ENCODE data around the gene UBE2E2.

Gene UBE2E2

DNA sequence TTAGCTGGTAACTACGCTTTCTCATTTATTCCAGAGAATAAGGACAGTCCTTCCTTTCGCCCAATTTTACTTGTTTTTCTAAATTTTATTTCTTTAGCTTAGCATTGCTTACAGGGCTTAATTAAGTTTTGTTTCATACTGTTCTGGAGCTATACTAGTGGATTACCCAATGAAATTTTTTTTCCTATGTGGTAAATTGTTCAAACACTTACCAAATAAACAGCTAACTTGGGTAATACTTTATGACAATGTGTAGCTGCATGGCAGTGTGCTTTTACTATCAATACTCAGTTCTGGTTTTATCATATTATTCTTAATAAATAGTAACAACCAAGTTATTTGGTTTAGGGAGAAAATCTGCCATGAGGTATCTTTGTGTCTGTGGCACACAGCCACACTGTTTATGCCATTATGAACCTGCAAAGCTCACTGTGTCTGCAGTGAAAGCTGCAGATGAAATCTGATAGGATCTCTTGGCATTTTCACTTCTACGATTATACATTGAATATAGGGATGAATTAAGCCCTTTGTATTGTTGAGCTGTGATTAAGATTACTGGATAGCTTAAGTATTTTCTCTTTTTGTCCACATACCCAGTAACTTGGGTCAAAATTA lies 37.2 kb downstream of the UBE2E2 start:
- no peaks in the 10 kb centered on the region for H3K9me3 ChIP-seq (ENCODE audit: control insufficient read depth, insufficient read depth, low read length)
- H3K9ac ChIP-seq (ENCODE audit: low read depth, low read length): no peak overlapping the region
- H3K36me3 ChIP-seq (ENCODE audit: insufficient read depth, low read length): no peaks in the 10 kb centered on the region
- H3K4me1 ChIP-seq (ENCODE audit: insufficient read depth, low read length): peaks cover 8% of the 10 kb centered on the region; the same call in 1 of the 2 replicates

DNA sequence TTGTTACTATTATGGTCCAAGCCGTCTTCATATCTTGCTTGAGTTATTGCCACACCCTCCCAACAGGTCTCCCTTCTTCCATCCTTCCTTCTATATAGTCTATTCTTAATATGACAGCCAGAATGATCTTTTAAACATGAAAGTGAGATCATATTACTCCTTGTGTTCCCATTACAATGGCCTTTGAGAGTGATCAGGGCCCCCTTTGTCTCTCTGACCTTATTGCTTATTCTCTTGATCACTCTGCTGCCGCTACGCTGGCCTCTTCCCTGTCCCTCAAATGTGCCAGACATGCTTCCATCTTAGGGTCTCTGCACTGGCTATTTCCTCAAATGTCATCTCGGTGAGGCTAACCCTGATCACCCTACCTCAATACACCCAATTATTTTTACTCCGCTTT lies 38.1 kb downstream of the UBE2E2 start:
- H3K4me1 ChIP-seq (ENCODE audit: insufficient read depth, low read length): peaks cover 8% of the 10 kb centered on the region; the same call in 1 of the 2 replicates
- no peaks in the 10 kb centered on the region for H3K36me3 ChIP-seq (ENCODE audit: insufficient read depth, low read length)
- no peaks in the 10 kb centered on the region for H3K9me3 ChIP-seq (ENCODE audit: control insufficient read depth, insufficient read depth, low read length)
- no peak overlapping the region for H3K9ac ChIP-seq (ENCODE audit: low read depth, low read length)

DNA sequence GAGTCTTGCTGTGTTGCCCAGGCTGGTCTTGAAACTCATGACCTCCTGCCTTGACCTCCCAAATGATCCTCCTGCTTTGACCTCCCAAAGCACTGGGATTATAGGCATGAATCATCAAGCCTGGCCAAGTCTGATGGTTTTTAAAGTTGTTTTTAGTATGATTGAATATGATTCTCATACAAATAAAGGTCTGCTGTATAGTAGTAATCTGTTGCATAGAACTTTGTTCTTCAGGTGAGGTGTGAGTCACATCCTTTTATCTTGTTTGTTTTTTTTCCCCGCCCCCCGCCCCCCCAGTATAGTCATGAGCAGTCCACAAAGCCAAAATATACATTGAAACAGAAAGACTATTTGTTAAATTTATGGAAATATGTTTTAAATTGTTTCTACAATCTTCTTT lies 39.0 kb downstream of the UBE2E2 start:
- H3K36me3 ChIP-seq (ENCODE audit: insufficient read depth, low read length): no peaks in the 10 kb centered on the region
- H3K9me3 ChIP-seq (ENCODE audit: control insufficient read depth, insufficient read depth, low read length): no peaks in the 10 kb centered on the region
- H3K9ac ChIP-seq (ENCODE audit: low read depth, low read length): no peak overlapping the region
- peaks cover 8% of the 10 kb centered on the region; the same call in 1 of the 2 replicates for H3K4me1 ChIP-seq (ENCODE audit: insufficient read depth, low read length)

DNA sequence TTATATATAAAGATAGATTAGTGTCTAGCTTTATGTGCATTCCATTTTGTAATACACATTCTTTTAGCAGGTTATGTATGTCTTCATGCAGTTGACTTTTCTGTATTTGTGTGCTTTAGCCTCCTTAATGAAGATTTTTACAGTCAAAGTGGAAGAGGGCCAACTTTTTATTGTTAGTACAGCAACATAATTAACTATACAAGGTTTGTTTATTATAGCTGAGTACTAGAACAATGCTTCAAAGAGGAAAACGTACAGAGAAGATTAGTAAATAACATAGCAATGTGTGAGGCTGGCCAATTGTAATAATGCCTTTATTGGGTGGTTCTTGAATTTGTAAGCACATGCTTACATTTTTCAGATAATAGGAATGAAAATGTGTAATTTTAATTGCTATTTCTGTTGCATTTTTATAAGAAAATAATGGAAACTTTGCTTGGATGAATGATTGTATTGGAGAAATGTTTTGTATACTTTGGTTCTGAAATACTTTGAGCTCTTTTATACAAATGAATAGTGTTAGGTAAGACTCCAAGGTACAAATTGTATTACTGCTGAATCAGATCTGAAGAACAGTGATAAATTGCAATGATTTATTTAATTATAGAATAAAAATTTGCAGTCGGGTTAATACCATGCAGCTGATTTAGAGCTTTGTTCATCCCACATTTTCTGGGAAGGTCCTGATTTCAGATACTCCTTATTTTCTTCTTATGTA lies 41.4 kb downstream of the UBE2E2 start:
- no peaks in the 10 kb centered on the region for H3K36me3 ChIP-seq (ENCODE audit: insufficient read depth, low read length)

DNA sequence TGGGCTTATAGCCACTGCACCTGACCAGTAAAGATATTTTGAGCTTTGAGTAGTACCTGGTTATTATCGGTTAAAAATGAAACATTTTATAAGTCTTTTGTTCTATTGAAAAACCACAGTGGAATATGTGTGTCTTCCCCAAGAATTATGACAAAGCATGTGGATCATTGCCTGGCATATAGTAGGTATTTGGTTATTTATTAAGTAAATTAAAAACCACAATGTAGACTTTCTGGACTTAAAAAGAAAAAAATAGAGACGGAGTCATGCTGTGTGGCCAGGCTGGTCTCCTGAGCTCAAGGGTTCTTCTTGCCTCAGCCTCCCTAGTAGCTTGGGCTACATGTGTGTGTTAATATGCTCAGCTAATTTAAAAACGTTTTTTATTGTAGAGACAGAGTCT lies 43.5 kb downstream of the UBE2E2 start:
- Histone ChIP-seq H3K9ac (ENCODE audit: low read depth, low read length) (no peak overlapping the region), H3K36me3 (ENCODE audit: insufficient read depth, low read length) (no peaks in the 10 kb centered on the region), H3K9me3 (ENCODE audit: control insufficient read depth, insufficient read depth, low read length) (no peaks in the 10 kb centered on the region), H3K4me1 (ENCODE audit: insufficient read depth, low read length) (0 out of 2 replicates have a peak, but pooled peaks cover 5% of the 10 kb centered on the region)

More for the DNA sequence above, 41.4 kb downstream of the UBE2E2 start:
- Histone ChIP-seq H3K9me3 (ENCODE audit: control insufficient read depth, insufficient read depth, low read length) (no peaks in the 10 kb centered on the region), H3K9ac (ENCODE audit: low read depth, low read length) (no peak overlapping the region), H3K4me1 (ENCODE audit: insufficient read depth, low read length) (0 out of 2 replicates have a peak, but pooled peaks cover 5% of the 10 kb centered on the region)

DNA sequence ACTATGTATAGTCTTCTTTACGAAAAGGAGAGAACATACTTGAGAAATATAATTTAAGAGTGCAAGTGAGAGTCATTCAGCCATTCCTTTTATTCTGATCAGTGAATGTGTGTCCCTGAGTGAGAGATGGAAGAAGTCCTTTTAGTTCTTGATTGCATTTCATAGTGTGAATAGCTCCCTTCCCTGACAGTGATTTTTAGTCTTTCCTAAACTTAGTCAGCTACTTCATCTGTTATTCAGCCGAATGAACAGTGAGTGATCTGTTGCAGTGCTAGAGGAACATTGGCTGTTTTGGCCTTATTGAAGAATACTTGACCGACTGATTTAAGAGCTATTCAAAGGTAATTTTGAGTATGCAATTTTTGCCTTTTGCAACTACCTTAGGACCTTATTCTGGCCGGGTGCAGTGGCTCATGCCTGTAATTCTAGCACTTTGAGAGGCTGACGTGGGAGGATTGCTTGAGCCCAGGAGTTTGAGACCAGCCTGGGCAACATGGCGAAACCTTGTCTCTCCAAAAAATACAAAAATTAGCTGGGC lies 45.5 kb downstream of the UBE2E2 start:
- Histone ChIP-seq H3K4me1 (ENCODE audit: insufficient read depth, low read length) (0 out of 2 replicates have a peak, but pooled peaks cover 5% of the 10 kb centered on the region), H3K9ac (ENCODE audit: low read depth, low read length) (no peak overlapping the region), H3K9me3 (ENCODE audit: control insufficient read depth, insufficient read depth, low read length) (no peaks in the 10 kb centered on the region)

DNA sequence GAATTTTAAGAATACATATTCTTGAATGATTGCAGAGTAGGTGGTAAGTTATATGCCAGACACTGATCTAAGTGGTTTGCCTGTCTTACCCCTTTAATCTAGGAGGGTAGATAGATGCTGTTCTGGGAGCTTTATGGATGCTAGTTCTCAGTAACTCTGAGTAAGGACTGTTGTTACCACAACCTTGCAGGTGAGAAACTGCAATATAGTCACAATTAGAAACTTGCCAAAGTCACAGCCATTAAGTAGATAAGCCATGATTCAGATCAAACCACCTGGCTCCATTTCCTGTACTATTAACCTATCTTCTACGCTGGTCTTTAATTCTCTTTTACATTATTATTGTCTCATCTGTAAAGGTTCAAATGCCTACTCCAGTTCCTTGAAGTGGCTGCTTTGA lies 46.8 kb downstream of the UBE2E2 start:
- H3K9me3 ChIP-seq (ENCODE audit: control insufficient read depth, insufficient read depth, low read length): no peaks in the 10 kb centered on the region
- H3K4me1 ChIP-seq (ENCODE audit: insufficient read depth, low read length): 0 out of 2 replicates have a peak, but pooled peaks cover 5% of the 10 kb centered on the region
- no peak overlapping the region for H3K9ac ChIP-seq (ENCODE audit: low read depth, low read length)
- H3K36me3 ChIP-seq (ENCODE audit: insufficient read depth, low read length): no peaks in the 10 kb centered on the region

More for the DNA sequence above, 45.5 kb downstream of the UBE2E2 start:
- no peaks in the 10 kb centered on the region for H3K36me3 ChIP-seq (ENCODE audit: insufficient read depth, low read length)

DNA sequence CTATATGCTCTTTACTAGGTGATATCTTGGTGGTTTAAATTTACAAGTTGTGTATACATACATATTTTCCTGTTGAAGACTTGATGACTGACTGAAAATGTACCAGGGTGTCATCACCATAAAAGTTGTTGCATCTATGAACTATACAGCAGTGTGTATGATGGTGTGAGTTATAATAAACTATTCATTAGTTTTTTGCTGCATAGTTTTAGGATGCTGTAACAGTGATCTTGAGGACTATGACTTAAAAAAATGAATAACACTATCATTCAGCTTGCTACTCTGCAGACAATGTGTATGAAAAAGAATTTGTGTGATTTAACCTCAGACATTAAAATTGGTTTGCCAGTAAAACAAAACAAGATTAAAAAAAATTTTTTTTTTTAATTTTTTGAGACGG lies 49.0 kb downstream of the UBE2E2 start:
- H3K36me3 ChIP-seq (ENCODE audit: insufficient read depth, low read length): no peaks in the 10 kb centered on the region
- H3K9ac ChIP-seq (ENCODE audit: low read depth, low read length): no peak overlapping the region
- H3K4me1 ChIP-seq (ENCODE audit: insufficient read depth, low read length): 0 out of 2 replicates have a peak, but pooled peaks cover 5% of the 10 kb centered on the region
- H3K9me3 ChIP-seq (ENCODE audit: control insufficient read depth, insufficient read depth, low read length): no peaks in the 10 kb centered on the region

DNA sequence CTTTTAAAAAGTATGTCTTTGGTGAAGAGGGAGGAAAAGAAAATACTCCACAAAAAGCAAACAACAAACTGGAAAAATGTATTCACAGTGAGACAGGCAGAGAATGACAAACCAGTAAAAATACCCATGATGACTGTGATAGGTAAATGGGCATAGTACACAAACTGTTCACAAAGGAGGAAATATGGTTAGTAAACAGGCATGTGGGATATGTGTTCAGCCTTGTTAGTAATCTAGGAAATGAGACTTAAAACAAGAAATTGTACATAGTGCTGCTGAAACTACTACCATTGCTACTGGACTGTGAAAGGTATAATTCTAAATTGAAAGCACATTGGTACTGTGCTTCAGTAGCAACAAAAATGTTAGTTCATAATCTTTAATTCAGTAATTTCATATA lies 50.1 kb downstream of the UBE2E2 start:
- Histone ChIP-seq H3K4me1 (ENCODE audit: insufficient read depth, low read length) (no peaks in the 10 kb centered on the region), H3K9me3 (ENCODE audit: control insufficient read depth, insufficient read depth, low read length) (no peaks in the 10 kb centered on the region), H3K36me3 (ENCODE audit: insufficient read depth, low read length) (no peaks in the 10 kb centered on the region), H3K9ac (ENCODE audit: low read depth, low read length) (no peak overlapping the region)

DNA sequence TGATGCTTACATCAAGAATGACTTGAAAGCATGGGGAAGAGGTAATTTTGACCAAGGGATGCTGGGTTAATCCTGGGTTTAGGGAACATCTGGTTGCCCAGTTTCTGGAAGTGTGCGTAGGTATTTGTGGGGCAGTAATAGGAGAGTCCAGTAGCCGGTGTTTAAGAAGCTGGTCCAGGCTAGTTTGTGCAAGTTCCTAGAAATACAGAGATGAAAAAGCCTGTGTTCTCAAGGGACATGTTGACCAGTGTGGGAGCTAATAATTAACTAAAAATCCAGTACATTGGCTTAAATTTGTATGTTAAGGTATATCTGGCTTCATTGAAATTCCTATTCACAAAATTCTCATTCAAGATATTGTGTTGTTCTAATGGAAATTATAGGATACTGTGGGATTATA lies 51.2 kb downstream of the UBE2E2 start:
- Histone ChIP-seq H3K4me1 (ENCODE audit: insufficient read depth, low read length) (no peaks in the 10 kb centered on the region), H3K9me3 (ENCODE audit: control insufficient read depth, insufficient read depth, low read length) (no peaks in the 10 kb centered on the region), H3K36me3 (ENCODE audit: insufficient read depth, low read length) (no peaks in the 10 kb centered on the region), H3K9ac (ENCODE audit: low read depth, low read length) (no peak overlapping the region)

DNA sequence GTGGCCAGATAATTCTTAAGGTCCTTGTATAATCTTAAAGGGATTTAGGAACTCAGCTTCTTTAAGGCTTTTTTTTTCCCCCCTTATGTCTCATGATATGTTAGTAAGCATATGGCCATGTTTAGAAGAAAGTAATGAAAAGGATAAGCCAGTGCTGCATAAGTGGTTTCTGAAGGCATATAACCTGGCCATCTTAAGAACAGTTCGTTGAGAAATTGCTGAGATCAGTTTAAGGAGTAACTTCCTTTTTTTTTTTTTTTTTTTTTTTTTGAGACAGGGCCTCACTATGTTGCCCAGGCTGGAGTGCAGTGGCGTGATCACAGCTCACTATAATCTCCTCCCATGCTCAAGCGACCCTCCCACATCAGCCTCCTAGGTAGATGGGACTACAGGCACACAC lies 51.7 kb downstream of the UBE2E2 start:
- Histone ChIP-seq H3K4me1 (ENCODE audit: insufficient read depth, low read length) (no peaks in the 10 kb centered on the region), H3K9me3 (ENCODE audit: control insufficient read depth, insufficient read depth, low read length) (no peaks in the 10 kb centered on the region), H3K9ac (ENCODE audit: low read depth, low read length) (no peak overlapping the region), H3K36me3 (ENCODE audit: insufficient read depth, low read length) (no peaks in the 10 kb centered on the region)

DNA sequence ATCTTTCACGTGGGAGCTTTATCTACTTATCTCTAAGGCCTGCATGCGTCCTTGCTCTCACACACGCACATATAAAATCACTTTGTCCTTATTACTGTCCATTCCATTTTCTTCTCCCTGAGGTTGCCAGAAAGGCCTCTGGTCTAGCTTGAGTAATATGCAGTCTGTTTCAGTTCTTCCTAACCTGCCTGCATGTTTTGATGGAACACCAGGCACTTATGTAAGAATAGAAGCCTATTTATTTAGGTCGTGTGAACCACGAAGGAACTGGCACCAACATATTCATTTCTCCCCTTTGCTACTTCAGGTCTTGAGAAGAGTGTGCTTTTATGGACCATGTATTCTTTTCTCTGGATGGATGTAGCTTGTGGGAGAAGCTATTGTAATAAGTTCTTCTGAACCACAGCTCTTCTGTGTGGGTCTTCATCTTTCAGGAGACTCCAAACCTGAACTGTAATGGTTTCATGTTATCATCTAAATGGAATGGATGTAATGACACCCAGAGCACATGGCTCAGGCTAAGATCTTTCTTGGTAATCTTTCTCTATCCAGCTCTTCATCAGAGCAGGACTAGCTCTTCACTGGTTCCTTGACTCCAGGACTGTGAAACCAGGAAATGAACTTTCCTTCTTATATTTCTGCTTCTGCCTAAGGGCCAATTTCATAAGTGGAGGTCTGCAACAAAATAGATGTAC lies 53.8 kb downstream of the UBE2E2 start:
- no peaks in the 10 kb centered on the region for H3K9me3 ChIP-seq (ENCODE audit: control insufficient read depth, insufficient read depth, low read length)
- H3K9ac ChIP-seq (ENCODE audit: low read depth, low read length): no peak overlapping the region
- H3K36me3 ChIP-seq (ENCODE audit: insufficient read depth, low read length): no peaks in the 10 kb centered on the region
- H3K4me1 ChIP-seq (ENCODE audit: insufficient read depth, low read length): no peaks in the 10 kb centered on the region

DNA sequence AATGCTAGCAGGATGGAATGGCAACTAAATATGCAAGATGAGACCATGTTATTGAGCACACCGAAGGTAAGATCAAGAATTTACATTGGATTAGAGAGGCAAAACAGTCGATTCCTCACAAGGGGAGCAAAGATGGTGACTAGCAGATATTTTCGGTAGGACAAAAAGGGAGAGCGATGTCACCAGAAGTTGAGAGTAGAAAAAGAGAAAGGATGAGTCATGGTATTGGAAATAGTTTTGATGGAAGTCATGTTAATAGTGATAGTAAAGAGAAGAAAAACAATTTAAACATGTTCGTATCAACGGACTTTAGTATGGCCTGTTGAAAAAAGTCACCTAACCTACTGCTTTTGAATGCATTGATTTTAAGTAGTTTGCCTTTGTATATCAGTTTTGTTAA lies 55.0 kb downstream of the UBE2E2 start:
- no peaks in the 10 kb centered on the region for H3K9me3 ChIP-seq (ENCODE audit: control insufficient read depth, insufficient read depth, low read length)
- no peaks in the 10 kb centered on the region for H3K36me3 ChIP-seq (ENCODE audit: insufficient read depth, low read length)
- no peaks in the 10 kb centered on the region for H3K4me1 ChIP-seq (ENCODE audit: insufficient read depth, low read length)
- H3K9ac ChIP-seq (ENCODE audit: low read depth, low read length): no peak overlapping the region

DNA sequence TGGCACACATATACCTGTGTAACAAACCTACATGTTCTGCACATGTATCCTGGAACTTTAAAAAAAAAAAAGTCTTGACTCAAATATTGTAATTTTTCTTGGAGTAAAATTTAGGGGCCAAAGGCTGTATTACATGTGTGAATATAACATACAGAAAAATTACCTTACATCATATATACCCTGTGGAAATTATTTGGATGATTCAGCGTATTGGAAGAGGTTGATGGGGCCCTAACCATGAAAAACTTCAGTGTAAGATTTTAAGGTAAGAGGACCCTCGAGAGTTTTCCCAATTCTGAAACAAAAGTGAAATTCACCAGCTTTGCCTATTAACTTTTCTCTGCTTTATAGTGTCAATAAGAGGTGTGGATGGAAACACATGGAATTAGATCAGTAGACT lies 56.4 kb downstream of the UBE2E2 start:
- Histone ChIP-seq H3K36me3 (ENCODE audit: insufficient read depth, low read length) (no peaks in the 10 kb centered on the region), H3K4me1 (ENCODE audit: insufficient read depth, low read length) (no peaks in the 10 kb centered on the region), H3K9me3 (ENCODE audit: control insufficient read depth, insufficient read depth, low read length) (no peaks in the 10 kb centered on the region), H3K9ac (ENCODE audit: low read depth, low read length) (no peak overlapping the region)

Measured in ES-I3 (cell line).